KBM-7 (cell line): ENCODE measurements around the gene PFKFB2.

Experiments
- DNase-seq: peaks from one replicate; pipeline ENCODE4 v3.0.0-alpha.2; 2015
- in situ Hi-C: fragments of 300-500 bp; cut with MboI; formaldehyde crosslinking; loops from 2 replicates; pipeline ENCODE4 v1.14.3; 2020; ENCODE audit warnings: low sequenced_read_pairs, low pct_unique_long_range_greater_than_20kb, mixed read lengths

PFKFB2 gene

GRCh38 chr1:207021139-207021861 lies 31.8 kb upstream of the PFKFB2 start:
- DNase-seq: no peak
- in situ Hi-C loops: no loop called here

- in situ Hi-C loops: no loop called here
- DNase-seq: no peak
Observed at GRCh38 chr1:207021876-207022596, 31.0 kb upstream of the PFKFB2 start.

GRCh38 chr1:207022996-207023679 lies 29.9 kb upstream of the PFKFB2 start:
- in situ Hi-C loops: no loop called here

GRCh38 chr1:207024202-207025145 lies 28.6 kb upstream of the PFKFB2 start:
- DNase-seq: peak; percentile 83
- in situ Hi-C loops: no loop called here

More at GRCh38 chr1:207022996-207023679, 29.9 kb upstream of the PFKFB2 start:
- DNase-seq: no peak

GRCh38 chr1:207025146-207025880 lies 27.8 kb upstream of the PFKFB2 start:
- no peak for DNase-seq
- in situ Hi-C loops: no loop called here

- in situ Hi-C loops: no loop called here
- DNase-seq: no peak
Observed at GRCh38 chr1:207026104-207026534, 27.0 kb upstream of the PFKFB2 start.

- in situ Hi-C loops: no loop called here
- no peak for DNase-seq
Observed at GRCh38 chr1:207027206-207027777, 25.8 kb upstream of the PFKFB2 start.

- DNase-seq: no peak
- in situ Hi-C loops: no loop called here
Observed at GRCh38 chr1:207027921-207028320, 25.2 kb upstream of the PFKFB2 start.

- in situ Hi-C loops: no loop called here
- DNase-seq: no peak
Observed at GRCh38 chr1:207028884-207029650, 24.0 kb upstream of the PFKFB2 start.

GRCh38 chr1:207029701-207030521 lies 23.2 kb upstream of the PFKFB2 start:
- in situ Hi-C loops: no loop called here
- DNase-seq: no peak

GRCh38 chr1:207030522-207031009 lies 22.5 kb upstream of the PFKFB2 start:
- no peak for DNase-seq
- in situ Hi-C loops: no loop called here

- in situ Hi-C loops: no loop called here
- no peak for DNase-seq
Observed at GRCh38 chr1:207031016-207031415, 22.1 kb upstream of the PFKFB2 start.

- no peak for DNase-seq
- in situ Hi-C loops: no loop called here
Observed at GRCh38 chr1:207031632-207032264, 21.3 kb upstream of the PFKFB2 start.

GRCh38 chr1:207032528-207033017 lies 20.5 kb upstream of the PFKFB2 start, which contains the start of gene C1orf116:
Gene C1orf116 (minus strand): TSS chr1:207032756. CDS start chr1:207027598, 5,158 bp downstream.
- DNase-seq: no peak
- in situ Hi-C loops: no loop called here

GRCh38 chr1:207033302-207033701 lies 19.8 kb upstream of the PFKFB2 start:
- in situ Hi-C loops: no loop called here
- DNase-seq: no peak

- DNase-seq: no peak
- in situ Hi-C loops: no loop called here
Observed at GRCh38 chr1:207034208-207034607, 18.9 kb upstream of the PFKFB2 start.
